Measurements from ENCODE around the gene MGRN1. TPM values are rescaled to one million over a fixed set of nuclear protein-coding genes. Genes with fewer than 3 reads are reported as not detected.
"Not testable (repeated sequence)": the region's sequence is repeated elsewhere in the genome, so short reads cannot be mapped to it uniquely, and the experiment has no call there.

Gene MGRN1
- polyA plus RNA-seq, 1 donor = 35.5 TPM

- DNase-seq (ENCODE audit: low read depth) = no peak
Observed at GRCh38 chr16:4624827-4625559, 367 bp downstream of the MGRN1 start.

GRCh38 chr16:4625560-4626159 is 1.0 kb downstream of the MGRN1 start:
- no peak for DNase-seq (ENCODE audit: low read depth)

DNA sequence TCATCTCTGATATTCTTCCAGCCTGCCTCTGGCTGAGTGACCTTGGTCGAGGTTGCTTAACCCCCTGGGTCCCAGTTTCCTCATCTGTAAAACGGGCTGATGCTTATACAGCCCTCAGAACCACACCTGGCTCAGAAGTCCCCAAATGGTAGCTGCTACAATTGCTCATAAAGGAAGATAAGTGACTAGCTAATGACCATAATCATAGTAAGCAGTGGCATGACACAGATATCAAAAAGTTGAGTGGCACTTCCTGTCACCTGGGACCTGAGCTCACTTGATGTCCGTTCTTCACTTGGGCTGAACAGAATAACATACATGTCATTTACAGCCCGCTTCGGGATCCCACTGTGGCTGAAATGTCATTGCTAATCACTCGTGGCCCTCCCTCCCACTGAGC is 1.8 kb downstream of the MGRN1 start:
- no peak for DNase-seq (ENCODE audit: low read depth)

DNA sequence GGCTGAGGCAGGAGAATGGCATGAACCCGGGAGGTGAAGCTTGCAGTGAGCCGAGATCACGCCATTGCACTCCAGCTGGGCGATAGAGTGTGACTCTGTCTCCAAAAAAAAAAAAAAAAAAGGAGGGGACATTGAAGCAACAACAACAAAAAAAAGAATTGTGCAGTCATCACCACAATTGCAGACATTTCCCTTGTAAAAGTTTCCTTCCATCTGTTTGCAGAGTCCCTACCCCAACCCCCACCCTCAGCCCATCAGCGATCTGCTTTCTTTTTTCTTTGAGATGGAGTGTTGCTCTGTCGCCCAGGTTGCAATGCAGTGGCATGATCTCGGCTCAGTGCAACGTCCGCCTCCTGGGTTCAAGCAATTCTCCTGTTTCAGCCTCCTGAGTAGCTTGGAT is 3.7 kb downstream of the MGRN1 start:
- no peak for DNase-seq (ENCODE audit: low read depth)

GRCh38 chr16:4631444-4631843 is 6.8 kb downstream of the MGRN1 start:
- no peak for DNase-seq (ENCODE audit: low read depth)

GRCh38 chr16:4633910-4634635 is 9.4 kb downstream of the MGRN1 start:
- no peak for DNase-seq (ENCODE audit: low read depth)

DNA sequence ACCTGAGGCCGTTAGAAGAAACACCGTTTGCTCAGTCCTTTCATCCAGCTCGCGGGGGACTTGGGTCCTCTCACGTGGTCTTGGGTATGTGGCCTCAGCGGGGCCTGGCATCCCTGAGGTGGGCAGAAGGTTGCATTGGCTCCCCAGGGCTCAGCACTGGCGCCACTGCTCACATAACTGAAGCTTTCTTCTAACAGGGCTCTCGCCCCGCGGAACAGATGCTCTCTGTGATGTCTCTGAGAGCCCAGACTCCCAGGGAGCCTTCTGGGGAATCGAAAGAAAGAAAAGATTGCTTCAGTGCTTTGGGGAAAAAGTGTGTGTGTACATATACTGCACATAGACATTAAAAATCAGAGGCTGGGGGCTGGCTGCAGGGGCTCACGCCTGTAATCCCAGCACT is 10.1 kb downstream of the MGRN1 start:
- DNase-seq (ENCODE audit: low read depth) = no peak

GRCh38 chr16:4636196-4636595 is 11.6 kb downstream of the MGRN1 start:
- no peak for DNase-seq (ENCODE audit: low read depth)

- DNase-seq (ENCODE audit: low read depth) = no peak
Observed at GRCh38 chr16:4637501-4638166, 13.0 kb downstream of the MGRN1 start.

DNA sequence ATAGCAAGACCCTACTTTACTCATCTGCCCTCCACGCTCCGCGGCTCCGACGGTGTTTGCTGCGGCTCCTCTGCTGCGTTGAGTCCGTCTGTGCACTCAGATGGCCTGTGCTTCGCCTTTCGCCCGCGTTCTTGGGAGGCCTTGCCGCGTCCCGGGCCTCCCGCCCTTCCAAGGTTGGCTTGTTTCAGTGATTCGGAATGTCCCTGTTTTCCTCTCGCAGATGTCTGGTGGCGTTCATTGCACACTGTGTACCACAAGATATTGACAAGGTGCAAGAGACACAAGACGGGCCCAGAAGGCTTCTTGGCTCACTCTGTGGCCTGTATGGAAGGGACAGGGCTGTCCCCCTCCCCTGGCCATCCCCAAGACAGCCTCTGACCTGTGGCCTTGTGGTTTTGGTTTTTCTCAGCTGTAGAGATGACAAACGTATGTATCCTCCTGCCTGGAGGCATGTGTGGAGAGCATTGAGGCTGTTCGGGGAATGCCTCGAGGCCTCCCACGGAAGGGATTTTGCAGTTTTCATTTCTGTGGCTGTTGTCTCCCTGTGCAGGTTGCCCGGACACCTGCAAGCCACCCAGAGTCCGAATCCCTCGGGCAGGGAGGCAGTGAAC is 15.4 kb downstream of the MGRN1 start:
- DNase-seq (ENCODE audit: low read depth) = no peak

DNA sequence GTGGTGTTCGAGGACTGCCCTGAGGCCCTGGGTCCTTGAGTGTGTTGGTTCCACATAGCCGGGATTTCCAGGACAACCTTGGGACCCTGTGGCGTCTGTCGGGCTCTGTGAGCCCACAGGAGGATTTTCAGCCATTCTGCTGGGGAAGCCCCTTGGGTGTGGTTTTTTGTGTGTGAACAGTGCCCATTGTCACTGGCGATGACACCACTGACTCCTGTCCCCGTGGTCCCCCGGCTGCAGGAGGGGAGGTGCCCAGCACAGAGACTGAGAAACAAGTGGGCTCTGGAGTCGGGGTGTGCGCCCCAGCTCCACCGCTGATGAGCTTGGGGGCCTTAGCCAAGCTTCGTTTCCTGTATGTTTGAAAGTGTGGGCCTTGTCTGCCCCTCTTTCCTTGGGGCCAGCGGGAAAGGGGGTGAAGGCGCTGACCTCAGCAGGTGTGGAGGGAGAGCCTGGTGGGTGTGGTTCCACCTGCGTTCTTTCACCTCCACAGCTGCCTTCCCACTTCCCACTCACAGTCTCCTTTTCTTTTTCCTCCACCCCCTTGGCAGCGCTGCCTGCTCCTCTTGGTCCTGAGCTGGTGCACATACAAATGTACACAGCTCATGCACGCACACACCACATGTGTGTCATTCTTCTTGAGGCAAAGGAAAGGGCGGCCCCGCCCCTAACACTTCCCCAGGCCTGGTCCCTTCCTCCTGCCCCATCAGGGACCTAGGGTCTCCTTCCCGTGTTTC is 16.1 kb downstream of the MGRN1 start:
- DNase-seq (ENCODE audit: low read depth) = no peak

GRCh38 chr16:4641306-4641687 is 16.7 kb downstream of the MGRN1 start:
- DNase-seq (ENCODE audit: low read depth) = no peak

GRCh38 chr16:4641895-4642294 is 17.3 kb downstream of the MGRN1 start:
- DNase-seq (ENCODE audit: low read depth) = no peak

DNA sequence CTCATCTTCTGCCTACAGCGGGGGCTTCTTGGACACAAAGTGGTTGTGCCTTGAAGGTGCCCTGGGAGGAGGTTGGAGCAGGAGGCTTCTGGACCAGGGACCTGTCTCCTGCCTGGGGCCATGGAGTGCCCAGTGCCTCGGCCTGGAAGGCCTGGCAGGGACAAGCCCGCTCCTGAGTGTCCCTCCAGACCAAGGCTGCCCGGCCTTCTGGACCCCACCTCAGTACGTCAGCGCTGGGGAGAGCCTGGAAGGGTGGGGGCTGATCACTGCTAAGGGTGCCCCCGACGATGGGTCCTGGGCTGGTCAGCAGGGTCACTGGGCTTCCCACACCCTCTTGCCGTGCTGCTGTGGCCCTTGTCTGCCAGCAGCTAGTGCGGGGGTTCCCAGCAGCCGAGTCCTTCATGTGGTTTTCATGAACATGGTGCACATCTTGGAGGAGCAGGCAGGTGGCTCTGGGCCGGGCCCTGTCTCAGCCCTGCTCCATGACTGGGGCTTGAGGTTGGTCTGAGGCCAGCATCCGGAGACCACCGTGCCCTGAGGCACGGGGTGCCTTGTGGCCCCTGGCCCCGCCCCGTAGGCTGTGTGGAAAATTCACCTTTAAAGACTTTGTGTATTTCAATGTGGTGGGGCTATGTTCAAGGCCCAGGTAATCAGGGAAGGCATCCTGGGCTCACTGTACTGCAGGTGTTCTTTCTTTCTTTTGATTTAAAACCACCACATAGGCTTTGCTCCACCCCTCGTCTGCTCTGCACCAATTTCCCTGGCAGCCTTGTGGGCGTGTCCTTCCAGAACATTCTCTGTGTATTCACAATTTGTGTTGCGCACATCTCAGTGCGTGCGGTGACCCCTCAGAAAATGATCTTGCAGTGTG is 22.4 kb downstream of the MGRN1 start:
- no peak for DNase-seq (ENCODE audit: low read depth)

GRCh38 chr16:4647644-4647980 is 23.0 kb downstream of the MGRN1 start:
- no peak for DNase-seq (ENCODE audit: low read depth)

- DNase-seq (ENCODE audit: low read depth) = no peak
Observed at GRCh38 chr16:4648917-4649316, 24.3 kb downstream of the MGRN1 start.

- no peak for DNase-seq (ENCODE audit: low read depth)
Observed at GRCh38 chr16:4649744-4650442, 25.3 kb downstream of the MGRN1 start.

- not testable (repeated sequence) for DNase-seq (ENCODE audit: low read depth)
Observed at GRCh38 chr16:4650443-4651074, 25.9 kb downstream of the MGRN1 start.

GRCh38 chr16:4651827-4652226 is 27.2 kb downstream of the MGRN1 start:
- DNase-seq (ENCODE audit: low read depth) = no peak
